ENCODE measurements around the gene SPATS2L. TPM values are rescaled to one million over a fixed set of nuclear protein-coding genes. Genes with fewer than 3 reads are reported as not detected.

Gene SPATS2L
- total and polyA plus RNA-seq, 12 donors = 23.4 to 104 (median 71.8) TPM

DNA sequence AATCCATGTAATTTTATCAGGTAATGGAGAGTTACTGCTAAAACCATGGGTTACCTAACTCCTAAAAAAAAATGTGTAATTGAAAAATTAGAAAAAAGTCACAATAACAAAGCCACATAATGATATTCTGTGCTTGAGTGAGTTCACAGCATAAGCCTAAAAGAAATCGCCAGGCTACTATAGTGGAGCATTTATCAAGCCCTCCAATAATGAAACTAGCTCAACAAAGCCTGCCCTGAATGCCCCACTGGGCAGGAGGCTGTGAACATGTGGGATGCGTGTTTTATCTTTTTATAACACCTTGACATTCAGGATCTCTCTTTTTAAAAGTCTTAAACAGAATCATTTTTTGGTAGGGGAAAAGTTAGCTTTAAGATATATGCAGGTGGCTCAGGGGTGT, 117.0 kb downstream of the SPATS2L start:
- Histone ChIP-seq H3K27me3 (no peaks in the 10 kb centered on the region), H3K9me3 (no peaks in the 10 kb centered on the region), H3K27ac (no peak overlapping the region), H3K4me3 (no peak overlapping the region), H3K36me3 (peaks cover 0 to 95% (median 34%) of the 10 kb centered on the region in 9 donors), H3K4me1 (no peaks in the 10 kb centered on the region)
- DNase-seq (no peak), ATAC-seq (no peak)
- TF ChIP-seq, protein P1, sequence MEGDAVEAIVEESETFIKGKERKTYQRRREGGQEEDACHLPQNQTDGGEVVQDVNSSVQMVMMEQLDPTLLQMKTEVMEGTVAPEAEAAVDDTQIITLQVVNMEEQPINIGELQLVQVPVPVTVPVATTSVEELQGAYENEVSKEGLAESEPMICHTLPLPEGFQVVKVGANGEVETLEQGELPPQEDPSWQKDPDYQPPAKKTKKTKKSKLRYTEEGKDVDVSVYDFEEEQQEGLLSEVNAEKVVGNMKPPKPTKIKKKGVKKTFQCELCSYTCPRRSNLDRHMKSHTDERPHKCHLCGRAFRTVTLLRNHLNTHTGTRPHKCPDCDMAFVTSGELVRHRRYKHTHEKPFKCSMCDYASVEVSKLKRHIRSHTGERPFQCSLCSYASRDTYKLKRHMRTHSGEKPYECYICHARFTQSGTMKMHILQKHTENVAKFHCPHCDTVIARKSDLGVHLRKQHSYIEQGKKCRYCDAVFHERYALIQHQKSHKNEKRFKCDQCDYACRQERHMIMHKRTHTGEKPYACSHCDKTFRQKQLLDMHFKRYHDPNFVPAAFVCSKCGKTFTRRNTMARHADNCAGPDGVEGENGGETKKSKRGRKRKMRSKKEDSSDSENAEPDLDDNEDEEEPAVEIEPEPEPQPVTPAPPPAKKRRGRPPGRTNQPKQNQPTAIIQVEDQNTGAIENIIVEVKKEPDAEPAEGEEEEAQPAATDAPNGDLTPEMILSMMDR (IDR thresholded peaks at IDR 0.05) = no peak
- WGBS, 2 donors = 95 to 96% methylated on average over 2 of the region's 2 CpGs
- intact Hi-C loops (cut with DNase I) = no loop called here

DNA sequence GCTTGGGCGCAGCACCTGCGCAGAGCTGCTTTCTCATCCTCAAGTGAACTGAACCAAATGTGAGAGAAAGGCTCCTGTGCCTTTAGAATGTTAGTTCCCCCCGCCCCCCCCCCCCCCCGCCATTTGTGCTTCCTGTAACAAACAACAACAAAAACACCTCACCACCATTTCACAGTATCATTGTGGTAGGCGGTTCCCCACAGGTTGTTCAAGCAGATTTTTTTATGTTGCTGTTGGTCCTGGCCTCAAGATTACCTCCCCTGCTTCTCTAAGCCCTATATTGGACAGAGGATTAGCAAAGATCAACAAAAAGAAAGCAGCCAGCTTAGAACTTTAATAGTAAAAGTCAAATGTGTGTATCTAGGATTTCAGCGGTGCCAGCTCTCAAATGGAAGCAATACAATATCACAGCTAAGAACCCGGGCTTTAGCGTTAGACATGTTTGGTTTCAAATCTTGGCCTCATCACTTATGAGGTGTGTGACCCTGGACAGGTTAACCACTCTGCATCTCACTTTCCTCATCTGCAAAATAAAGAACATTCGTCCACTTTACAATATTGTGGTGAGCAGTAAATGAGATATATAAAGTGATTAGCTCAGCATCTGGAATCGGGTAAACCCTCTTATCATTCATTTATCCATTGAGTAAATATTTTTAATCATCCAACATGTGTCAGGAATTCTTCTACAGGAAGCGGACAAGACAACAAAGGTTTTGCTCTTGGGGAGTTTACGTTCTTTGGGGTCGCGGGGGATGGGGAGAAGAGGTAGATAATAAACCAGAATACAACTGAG, 118.7 kb downstream of the SPATS2L start:
- TF ChIP-seq, protein P1 (IDR thresholded peaks at IDR 0.05) = no peak
- 91 to 93% methylated on average over 14 of the region's 14 CpGs for WGBS, 2 donors
- H3K36me3 ChIP-seq = peaks cover 0 to 94% (median 28%) of the 10 kb centered on the region in 9 donors

DNA sequence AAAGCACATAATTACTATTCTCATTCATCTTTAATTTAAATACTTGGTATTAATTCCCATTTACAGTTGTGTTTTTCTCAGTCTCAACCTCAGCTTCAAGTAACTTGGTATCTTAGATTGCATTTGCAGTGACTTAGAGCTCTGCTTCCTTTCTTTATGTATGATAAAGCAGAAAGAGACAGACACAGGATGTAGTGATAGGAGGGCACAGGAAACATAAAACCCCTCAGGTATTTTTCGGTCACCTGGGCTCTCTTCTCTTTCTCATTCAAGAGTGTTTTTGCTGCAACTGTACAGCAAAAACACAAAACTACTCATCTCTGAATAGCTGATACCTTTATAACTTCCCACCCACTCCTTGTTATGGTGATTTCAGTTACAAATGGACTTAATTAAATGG, 120.3 kb downstream of the SPATS2L start:
- H3K4me1 ChIP-seq = no peaks in the 10 kb centered on the region
- H3K9me3 ChIP-seq = no peaks in the 10 kb centered on the region
- H3K27me3 ChIP-seq = no peaks in the 10 kb centered on the region
- no peak overlapping the region for H3K27ac ChIP-seq
- ATAC-seq (no peak), DNase-seq (no peak)
- intact Hi-C loops (cut with DNase I) = no loop called here
- TF ChIP-seq, protein P1 (IDR thresholded peaks at IDR 0.05) = no peak
- whole genome bisulfite sequencing, 2 donors = 83 to 93% methylated on average over 1 of the region's 1 CpG
- H3K4me3 ChIP-seq = no peak overlapping the region
- peaks cover 0 to 81% (median 16%) of the 10 kb centered on the region in 9 donors for H3K36me3 ChIP-seq

More for the DNA sequence above, 118.7 kb downstream of the SPATS2L start:
- DNase-seq = no peak
- Histone ChIP-seq H3K9me3 (no peaks in the 10 kb centered on the region), H3K4me3 (no peak overlapping the region), H3K27me3 (no peaks in the 10 kb centered on the region), H3K27ac (no peak overlapping the region), H3K4me1 (no peaks in the 10 kb centered on the region)
- intact Hi-C loops (cut with DNase I) = no loop called here
- ATAC-seq = no peak

DNA sequence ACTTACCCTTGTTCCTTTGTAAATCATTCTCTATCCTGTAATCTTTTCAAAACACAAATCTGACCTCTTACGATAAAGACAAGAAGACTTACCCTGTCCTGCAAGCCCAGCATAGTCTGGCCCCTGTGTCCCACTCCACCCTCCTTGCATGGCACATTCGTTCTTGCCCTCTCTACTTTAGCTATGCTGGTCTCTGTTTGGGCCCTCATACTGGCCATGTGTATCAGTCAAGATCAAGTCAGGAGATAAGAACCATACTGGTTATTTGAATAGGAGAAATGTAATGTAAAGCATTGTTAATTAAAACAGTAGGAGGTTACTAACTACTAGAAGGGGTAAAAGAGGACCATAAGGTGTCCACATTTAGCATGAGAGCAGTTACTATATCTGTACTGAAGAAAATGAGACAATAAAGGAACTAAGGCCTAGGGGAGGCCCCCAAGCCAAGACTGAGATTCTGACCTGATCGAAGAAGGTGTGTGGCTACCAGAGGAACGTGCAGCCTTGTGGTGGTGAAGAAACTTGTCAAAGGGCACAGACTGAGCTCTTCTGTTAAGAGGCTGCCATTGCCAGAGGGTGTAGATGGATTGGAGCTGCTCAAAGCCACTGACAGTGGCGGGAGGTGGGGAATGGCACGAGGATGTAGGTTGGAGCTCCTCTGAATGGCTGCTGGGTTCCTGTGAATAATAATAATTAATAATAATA, 122.6 kb downstream of the SPATS2L start:
- intact Hi-C loops (cut with DNase I) = no loop called here
- DNase-seq = no peak
- WGBS, 2 donors = 95 to 97% methylated on average over 6 of the region's 6 CpGs
- no peak overlapping the region for H3K4me3 ChIP-seq
- no peak for ATAC-seq
- peaks cover 0 to 65% (median 4%) of the 10 kb centered on the region in 9 donors for H3K36me3 ChIP-seq
- no peak overlapping the region for H3K27ac ChIP-seq
- no peaks in the 10 kb centered on the region for H3K27me3 ChIP-seq
- H3K4me1 ChIP-seq = no peaks in the 10 kb centered on the region
- TF ChIP-seq, protein P1 (IDR thresholded peaks at IDR 0.05) = no peak
- H3K9me3 ChIP-seq = no peaks in the 10 kb centered on the region
